H1 (cell line): ENCODE data around the gene STRN4. TPM values are rescaled to one million over a fixed set of nuclear protein-coding genes. Genes with fewer than 3 reads are reported as not detected.

Source experiments
- CBX8 ChIP-seq: fragments of 300-800, 300-1000 bp; sonication (generic); IDR thresholded peaks from 2 replicates; pipeline ENCODE4 v1.7.1; 2016; ENCODE audit warnings: low read depth, low read length, borderline replicate concordance
- GABPA ChIP-seq: IDR thresholded peaks from 2 replicates; pipeline ENCODE4 v1.6.1; 2011; ENCODE audit warnings: mild to moderate bottlenecking, low read length, moderate library complexity, borderline replicate concordance; ENCODE audit not compliant: insufficient read depth
- HDAC2 ChIP-seq, 2 experiments: fragments of 300-600 bp in 1 of 2; sonication (generic) in 1 of 2; IDR thresholded peaks; 2 replicates each; pipeline ENCODE4 v1.6.1; 2011 to 2012; ENCODE audit warnings: low read depth in 2 of 2, low read length in 2 of 2, mild to moderate bottlenecking in 2 of 2, moderate library complexity in 2 of 2, borderline replicate concordance in 1 of 2, inconsistent platforms in 1 of 2
- TAF1 ChIP-seq: IDR thresholded peaks from 2 replicates; pipeline ENCODE4 v1.6.1; 2011; ENCODE audit warnings: mild to moderate bottlenecking, low read depth, low read length
- polyA plus RNA-seq, 7 experiments: library from polyadenylated mRNA; depleted of rRNA in 3 of 7; stranded (reverse) in 5 of 7; unstranded in 2 of 7; fragments of >200 nt in 5 of 7; fragments of 200-250 nt in 2 of 7; gene quantifications; 1 replicate in 5 of 7; 2 replicates in 1 of 7; 4 replicates in 1 of 7; pipeline versions ENCODE4 v1.2.1 to v1.2.3, GENCODE V29; 2011 to 2013; ENCODE audit warnings: missing spikeins in 2 of 7, mixed read lengths in 2 of 7
- total RNA-seq: library from RNA; stranded (reverse); fragmentation: NEBNext Ultra II Directional; extraction: Animal tissue kit (Norgen Biotek cat#: 25700); gene quantifications from 2 replicates; pipeline ENCODE4 v1.2.1, GENCODE V29; 2021
- TF ChIP-seq, protein P1 (sequence below), 3 experiments: IDR thresholded peaks; 1 replicate in 2 of 3; 2 replicates in 1 of 3; pipeline versions ENCODE4 v1.5.1 to v1.6.1; 2011; ENCODE audit warnings: low read length in 3 of 3, mild to moderate bottlenecking in 3 of 3, inconsistent platforms in 2 of 3, low read depth in 1 of 3, moderate library complexity in 1 of 3; ENCODE audit not compliant: insufficient read depth in 1 of 3; ENCODE audit errors: control extremely low read depth in 1 of 3

STRN4 gene
- total and polyA plus RNA-seq, 2 of the 8 experiments (the other 6 are each of a cell fraction or from before 2014, with no cell fraction given) = 120 to 187 TPM

DNA sequence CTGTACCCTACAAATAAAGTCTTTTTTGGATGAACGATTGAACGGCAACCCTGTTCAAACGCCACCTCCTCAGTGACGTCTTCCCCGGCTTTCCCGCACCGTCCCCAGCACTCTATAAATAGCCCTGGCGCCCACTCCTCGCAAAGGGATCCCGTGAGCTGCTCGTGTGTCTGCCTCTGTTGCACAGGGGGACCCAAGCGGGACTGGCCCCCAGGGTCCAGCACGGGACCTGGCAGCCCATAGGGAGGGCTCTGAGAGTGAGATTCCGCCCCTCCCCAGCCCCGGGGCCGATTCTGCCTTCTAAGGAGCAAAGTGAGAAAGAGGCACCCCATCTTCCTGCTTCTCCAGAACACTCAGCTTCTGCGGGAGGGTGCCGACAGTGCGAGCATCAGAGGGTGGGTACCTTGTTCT is 8.5 kb downstream of the STRN4 start (continued):
- TF ChIP-seq, protein P1, sequence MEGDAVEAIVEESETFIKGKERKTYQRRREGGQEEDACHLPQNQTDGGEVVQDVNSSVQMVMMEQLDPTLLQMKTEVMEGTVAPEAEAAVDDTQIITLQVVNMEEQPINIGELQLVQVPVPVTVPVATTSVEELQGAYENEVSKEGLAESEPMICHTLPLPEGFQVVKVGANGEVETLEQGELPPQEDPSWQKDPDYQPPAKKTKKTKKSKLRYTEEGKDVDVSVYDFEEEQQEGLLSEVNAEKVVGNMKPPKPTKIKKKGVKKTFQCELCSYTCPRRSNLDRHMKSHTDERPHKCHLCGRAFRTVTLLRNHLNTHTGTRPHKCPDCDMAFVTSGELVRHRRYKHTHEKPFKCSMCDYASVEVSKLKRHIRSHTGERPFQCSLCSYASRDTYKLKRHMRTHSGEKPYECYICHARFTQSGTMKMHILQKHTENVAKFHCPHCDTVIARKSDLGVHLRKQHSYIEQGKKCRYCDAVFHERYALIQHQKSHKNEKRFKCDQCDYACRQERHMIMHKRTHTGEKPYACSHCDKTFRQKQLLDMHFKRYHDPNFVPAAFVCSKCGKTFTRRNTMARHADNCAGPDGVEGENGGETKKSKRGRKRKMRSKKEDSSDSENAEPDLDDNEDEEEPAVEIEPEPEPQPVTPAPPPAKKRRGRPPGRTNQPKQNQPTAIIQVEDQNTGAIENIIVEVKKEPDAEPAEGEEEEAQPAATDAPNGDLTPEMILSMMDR (IDR thresholded peaks at IDR 0.05; ENCODE audit: control extremely low read depth in 1 of 3, insufficient read depth in 1 of 3, low read depth in 1 of 3, low read length in 3 of 3) = no peak
- TF ChIP-seq CBX8 = no peak
- no peak for TF ChIP-seq TAF1
- no peak for TF ChIP-seq HDAC2 (IDR thresholded peaks at IDR 0.05; ENCODE audit: borderline replicate concordance in 1 of 2, low read depth in 2 of 2, low read length in 2 of 2)
- TF ChIP-seq GABPA = no peak
